ENCODE data around the gene GIMAP7. TPM values are rescaled to one million over a fixed set of nuclear protein-coding genes. Genes with fewer than 3 reads are reported as not detected.

The GIMAP7 gene
- total RNA-seq, 4 donors from 2014 or later = 4.8 to 16.5 (median 8.5) TPM

- H3K9me3 ChIP-seq = no peaks in the 10 kb centered on the region
- H3K4me1 ChIP-seq = no peaks in the 10 kb centered on the region
- no peaks in the 10 kb centered on the region for H3K36me3 ChIP-seq
- no peaks in the 10 kb centered on the region for H3K27me3 ChIP-seq
- no peak for DNase-seq
- H3K27ac ChIP-seq = peak overlapping the region in 1 of 4 donors; percentile 11
- TF ChIP-seq POLR2A (IDR thresholded peaks at IDR 0.05) = no peak
- TF ChIP-seq, protein P1, sequence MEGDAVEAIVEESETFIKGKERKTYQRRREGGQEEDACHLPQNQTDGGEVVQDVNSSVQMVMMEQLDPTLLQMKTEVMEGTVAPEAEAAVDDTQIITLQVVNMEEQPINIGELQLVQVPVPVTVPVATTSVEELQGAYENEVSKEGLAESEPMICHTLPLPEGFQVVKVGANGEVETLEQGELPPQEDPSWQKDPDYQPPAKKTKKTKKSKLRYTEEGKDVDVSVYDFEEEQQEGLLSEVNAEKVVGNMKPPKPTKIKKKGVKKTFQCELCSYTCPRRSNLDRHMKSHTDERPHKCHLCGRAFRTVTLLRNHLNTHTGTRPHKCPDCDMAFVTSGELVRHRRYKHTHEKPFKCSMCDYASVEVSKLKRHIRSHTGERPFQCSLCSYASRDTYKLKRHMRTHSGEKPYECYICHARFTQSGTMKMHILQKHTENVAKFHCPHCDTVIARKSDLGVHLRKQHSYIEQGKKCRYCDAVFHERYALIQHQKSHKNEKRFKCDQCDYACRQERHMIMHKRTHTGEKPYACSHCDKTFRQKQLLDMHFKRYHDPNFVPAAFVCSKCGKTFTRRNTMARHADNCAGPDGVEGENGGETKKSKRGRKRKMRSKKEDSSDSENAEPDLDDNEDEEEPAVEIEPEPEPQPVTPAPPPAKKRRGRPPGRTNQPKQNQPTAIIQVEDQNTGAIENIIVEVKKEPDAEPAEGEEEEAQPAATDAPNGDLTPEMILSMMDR (IDR thresholded peaks at IDR 0.05) = no peak
- H3K4me3 ChIP-seq = no peak overlapping the region
Measured at GRCh38 chr7:150524018-150524417, 9.3 kb downstream of the GIMAP7 start.

- no peak for DNase-seq
- Histone ChIP-seq H3K36me3 (no peaks in the 10 kb centered on the region), H3K27ac (no peak overlapping the region), H3K27me3 (no peaks in the 10 kb centered on the region), H3K4me1 (no peaks in the 10 kb centered on the region), H3K4me3 (no peak overlapping the region), H3K9me3 (no peaks in the 10 kb centered on the region)
- no peak for TF ChIP-seq POLR2A (IDR thresholded peaks at IDR 0.05)
- TF ChIP-seq, protein P1 (IDR thresholded peaks at IDR 0.05) = no peak
Measured at GRCh38 chr7:150531704-150532103, 17.0 kb downstream of the GIMAP7 start.

GRCh38 chr7:150538259-150538658 lies 23.6 kb downstream of the GIMAP7 start:
- H3K27ac ChIP-seq = no peak overlapping the region
- H3K36me3 ChIP-seq = no peaks in the 10 kb centered on the region
- no peak for DNase-seq
- no peaks in the 10 kb centered on the region for H3K4me1 ChIP-seq
- H3K27me3 ChIP-seq = no peaks in the 10 kb centered on the region
- TF ChIP-seq, protein P1 (IDR thresholded peaks at IDR 0.05) = no peak
- TF ChIP-seq POLR2A (IDR thresholded peaks at IDR 0.05) = no peak
- peaks cover 0 to 15% (median 5%) of the 10 kb centered on the region in 4 donors for H3K9me3 ChIP-seq
- no peak overlapping the region for H3K4me3 ChIP-seq

DNA sequence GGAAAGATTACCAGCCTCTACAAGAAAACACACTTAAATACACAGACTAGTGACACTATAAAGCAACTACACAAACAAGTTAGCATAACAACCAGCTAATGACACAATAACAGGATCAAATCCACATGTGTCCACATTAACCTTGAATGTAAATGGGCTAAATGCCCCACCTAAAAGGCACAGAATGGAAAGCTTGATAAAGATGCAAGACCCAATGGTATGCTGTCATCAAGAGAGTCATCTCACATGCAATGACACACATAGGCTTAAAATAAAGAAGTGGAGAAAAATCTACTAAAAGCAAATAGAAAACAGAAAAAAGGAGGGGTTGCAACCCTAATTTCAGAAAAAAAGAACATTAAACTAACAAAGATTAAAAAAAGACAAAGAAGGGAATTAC lies 38.5 kb downstream of the GIMAP7 start:
- TF ChIP-seq, protein P1 (IDR thresholded peaks at IDR 0.05) = no peak
- TF ChIP-seq POLR2A (IDR thresholded peaks at IDR 0.05) = no peak
- Histone ChIP-seq H3K4me3 (no peak overlapping the region), H3K4me1 (no peaks in the 10 kb centered on the region), H3K27ac (no peak overlapping the region), H3K36me3 (no peaks in the 10 kb centered on the region), H3K27me3 (no peaks in the 10 kb centered on the region), H3K9me3 (no peaks in the 10 kb centered on the region)
- no peak for DNase-seq

DNA sequence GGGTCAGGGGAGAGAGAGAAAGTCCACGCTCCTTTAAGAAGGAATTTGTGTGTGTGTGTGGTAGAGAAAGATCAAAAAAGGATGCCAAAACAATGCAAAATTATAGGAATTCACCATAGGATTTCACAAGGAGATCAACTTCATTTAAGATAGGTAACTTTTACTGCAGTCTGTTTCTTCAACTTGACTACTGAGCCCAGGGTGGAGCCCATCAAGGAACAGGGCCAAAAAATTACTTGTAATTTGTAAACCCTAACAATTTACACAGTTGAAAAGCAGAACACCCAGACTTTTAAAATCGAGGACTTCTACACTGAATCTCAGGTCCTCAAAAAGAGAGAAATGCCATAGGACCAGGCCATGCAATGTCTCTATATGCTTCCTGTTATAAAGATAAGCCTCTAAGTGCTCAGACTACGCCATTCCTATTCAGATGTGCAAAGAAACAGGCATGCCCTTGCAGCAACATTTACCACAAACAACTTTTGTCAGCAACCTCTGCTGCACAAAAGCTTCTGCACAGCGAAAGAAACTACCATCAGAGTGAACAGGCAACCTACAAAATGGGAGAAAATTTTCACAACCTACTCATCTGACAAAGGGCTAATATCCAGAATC lies 42.0 kb downstream of the GIMAP7 start:
- no peak for TF ChIP-seq POLR2A (IDR thresholded peaks at IDR 0.05)
- TF ChIP-seq, protein P1 (IDR thresholded peaks at IDR 0.05) = no peak
- no peaks in the 10 kb centered on the region for H3K4me1 ChIP-seq
- H3K4me3 ChIP-seq = no peak overlapping the region
- no peak for DNase-seq
- no peaks in the 10 kb centered on the region for H3K27me3 ChIP-seq
- no peaks in the 10 kb centered on the region for H3K36me3 ChIP-seq
- peak overlapping the region in 3 of 4 donors; percentile 43 to 54 (median 45) for H3K27ac ChIP-seq
- H3K9me3 ChIP-seq = peaks cover 0 to 10% (median 0%) of the 10 kb centered on the region in 4 donors
